ENCODE results near the gene NRXN3.

- TF ChIP-seq EZH2 (IDR thresholded peaks at IDR 0.05; ENCODE audit: borderline replicate concordance, insufficient read depth, low read depth, low read length, poor library complexity, severe bottlenecking) = no peak
- TF ChIP-seq, protein P1, sequence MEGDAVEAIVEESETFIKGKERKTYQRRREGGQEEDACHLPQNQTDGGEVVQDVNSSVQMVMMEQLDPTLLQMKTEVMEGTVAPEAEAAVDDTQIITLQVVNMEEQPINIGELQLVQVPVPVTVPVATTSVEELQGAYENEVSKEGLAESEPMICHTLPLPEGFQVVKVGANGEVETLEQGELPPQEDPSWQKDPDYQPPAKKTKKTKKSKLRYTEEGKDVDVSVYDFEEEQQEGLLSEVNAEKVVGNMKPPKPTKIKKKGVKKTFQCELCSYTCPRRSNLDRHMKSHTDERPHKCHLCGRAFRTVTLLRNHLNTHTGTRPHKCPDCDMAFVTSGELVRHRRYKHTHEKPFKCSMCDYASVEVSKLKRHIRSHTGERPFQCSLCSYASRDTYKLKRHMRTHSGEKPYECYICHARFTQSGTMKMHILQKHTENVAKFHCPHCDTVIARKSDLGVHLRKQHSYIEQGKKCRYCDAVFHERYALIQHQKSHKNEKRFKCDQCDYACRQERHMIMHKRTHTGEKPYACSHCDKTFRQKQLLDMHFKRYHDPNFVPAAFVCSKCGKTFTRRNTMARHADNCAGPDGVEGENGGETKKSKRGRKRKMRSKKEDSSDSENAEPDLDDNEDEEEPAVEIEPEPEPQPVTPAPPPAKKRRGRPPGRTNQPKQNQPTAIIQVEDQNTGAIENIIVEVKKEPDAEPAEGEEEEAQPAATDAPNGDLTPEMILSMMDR (IDR thresholded peaks at IDR 0.05) = no peak
Observed at GRCh38 chr14:78469947-78470346, 299.8 kb downstream of the NRXN3 start.
